Lower leg skin (tissue), 4 donors: ENCODE data around the gene AQP9. TPM values are rescaled to one million over a fixed set of nuclear protein-coding genes. Genes with fewer than 3 reads are reported as not detected.

Source experiments
- DNase-seq, 2 donors: peaks; one replicate each; pipeline ENCODE4 v3.0.0-alpha.2; 2019; ENCODE audit warnings: low spot score in 2 of 2
- H3K4me3 ChIP-seq: fragments of 200-600 bp; sonication (generic); 2 replicates; pipeline ENCODE4 v1.5.1; 2017; ENCODE audit warnings: mild to moderate bottlenecking, low read depth; ENCODE audit not compliant: poor library complexity, severe bottlenecking
- CTCF ChIP-seq, 3 donors: fragments of 450-650 bp; IDR thresholded peaks; one replicate each; pipeline ENCODE4 v1.5.1; 2016; ENCODE audit warnings: antibody characterized with exemption in 3 of 3, mild to moderate bottlenecking in 3 of 3, moderate library complexity in 2 of 3
- POLR2A ChIP-seq, 2 donors: fragments of 450-650 bp; IDR thresholded peaks; one replicate each; pipeline ENCODE4 v1.6.1; 2016 to 2017; ENCODE audit warnings: antibody characterized with exemption in 2 of 2, mild to moderate bottlenecking in 1 of 2, moderate library complexity in 1 of 2
- whole genome bisulfite sequencing, 2 donors: methylation state at CpG; one replicate each; pipeline ENCODE4 v1.1.5; 2018; 5-methylcytosine and 5-hydroxymethylcytosine counted together
- intact Hi-C: fragments of 100-400 bp; cut with DNase I; formaldehyde crosslinking; loops from one replicate; pipeline ENCODE4 v1.15.0; 2023; ENCODE audit warnings: low total_unique reads
- total RNA-seq, 4 donors: library from RNA; depleted of rRNA; stranded (reverse); fragments of >200 nt; gene quantifications; one replicate each; pipeline ENCODE4 v1.1.0, GENCODE V29; 2016

AQP9 gene
- 10 to 100 TPM; 22.6 to 75.8 (median 38.1) TPM for total RNA-seq

- DNase-seq, result peak in 1 of 2 donors; percentile 19
- TF ChIP-seq POLR2A (IDR thresholded peaks at IDR 0.05), result no peak
- TF ChIP-seq CTCF (IDR thresholded peaks at IDR 0.05), result no peak
- 41 to 51% methylated on average over 7 of the region's 7 CpGs for WGBS, 2 donors
- intact Hi-C loops, result no loop called here
- H3K4me3 ChIP-seq, result no peak within 1 kb of the TSS
Observed at GRCh38 chr15:58138106-58138505, at the start of gene AQP9. Gene AQP9 (plus strand): TSS chr15:58138381. CDS start chr15:58138566, 185 bp downstream.

- intact Hi-C loops, result no loop called here
- TF ChIP-seq POLR2A (IDR thresholded peaks at IDR 0.05) (no peak), CTCF (IDR thresholded peaks at IDR 0.05) (no peak)
- 42 to 51% methylated on average over 2 of the region's 2 CpGs for WGBS, 2 donors
- no peak for DNase-seq
- H3K4me3 ChIP-seq, result no peak overlapping the region
Observed at GRCh38 chr15:58095415-58095814, 42.8 kb upstream of the AQP9 start.

GRCh38 chr15:58096529-58097084 lies 41.6 kb upstream of the AQP9 start:
- no peak overlapping the region for H3K4me3 ChIP-seq
- no peak for TF ChIP-seq POLR2A (IDR thresholded peaks at IDR 0.05)
- TF ChIP-seq CTCF (IDR thresholded peaks at IDR 0.05), result no peak
- no peak for DNase-seq
- WGBS, 2 donors, result 78 to 84% methylated on average over 6 of the region's 6 CpGs
- intact Hi-C loops, result no loop called here

GRCh38 chr15:58103482-58103881 lies 34.7 kb upstream of the AQP9 start:
- H3K4me3 ChIP-seq, result no peak overlapping the region
- TF ChIP-seq POLR2A (IDR thresholded peaks at IDR 0.05), result no peak
- no peak for TF ChIP-seq CTCF (IDR thresholded peaks at IDR 0.05)
- intact Hi-C loops, result no loop called here
- no peak for DNase-seq

GRCh38 chr15:58108117-58108516 lies 30.1 kb upstream of the AQP9 start:
- DNase-seq, result no peak
- no peak overlapping the region for H3K4me3 ChIP-seq
- WGBS, 2 donors, result 91 to 94% methylated on average over 2 of the region's 2 CpGs
- no peak for TF ChIP-seq CTCF (IDR thresholded peaks at IDR 0.05)
- no peak for TF ChIP-seq POLR2A (IDR thresholded peaks at IDR 0.05)
- intact Hi-C loops, result no loop called here

- 88 to 89% methylated on average over 3 of the region's 3 CpGs for WGBS, 2 donors
- intact Hi-C loops, result no loop called here
- DNase-seq, result no peak
Observed at GRCh38 chr15:58109419-58109818, 28.8 kb upstream of the AQP9 start.

More at GRCh38 chr15:58109419-58109818, 28.8 kb upstream of the AQP9 start:
- H3K4me3 ChIP-seq, result no peak overlapping the region
- TF ChIP-seq POLR2A (IDR thresholded peaks at IDR 0.05) (no peak), CTCF (IDR thresholded peaks at IDR 0.05) (no peak)
